Measurements from ENCODE around the gene ACER3.

- TF ChIP-seq CTCF (IDR thresholded peaks at IDR 0.05; ENCODE audit: low read depth, low read length) = no peak
- no peak for TF ChIP-seq EZH2phosphoT487 (IDR thresholded peaks at IDR 0.05; ENCODE audit: low read depth)
Observed at GRCh38 chr11:77035039-77035438, 174.3 kb downstream of the ACER3 start.
